ENCODE results near the gene CDH13.

Gene CDH13

DNA sequence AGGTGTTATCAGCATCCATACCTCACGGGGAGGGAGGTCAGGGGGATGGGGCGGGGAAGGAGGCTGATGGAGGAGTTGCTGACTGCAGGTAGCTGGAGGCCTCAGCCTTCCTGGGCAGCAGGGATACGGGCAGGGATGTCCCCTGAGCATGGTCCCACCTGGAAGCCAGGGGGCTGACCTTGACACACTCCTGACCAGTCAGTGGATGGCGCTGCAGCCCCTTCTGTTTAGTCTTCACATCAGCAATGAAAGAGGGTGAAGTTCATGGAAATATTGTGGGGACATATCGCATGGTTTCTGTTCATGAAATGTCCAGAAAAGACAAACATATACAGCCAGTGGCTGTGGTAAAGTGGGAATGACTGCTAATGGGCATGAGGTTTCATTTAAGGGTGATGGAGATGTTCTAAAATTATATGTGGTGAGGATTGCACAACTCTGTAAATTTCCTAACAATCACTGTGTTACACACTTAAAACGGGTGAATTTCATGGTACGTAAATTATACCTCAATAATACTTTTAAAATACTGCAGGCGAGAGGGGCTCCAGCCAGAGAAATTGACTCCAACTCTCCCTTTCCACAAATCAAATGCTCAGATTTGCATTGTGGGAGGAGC, 489.6 kb downstream of the CDH13 start:
- no peak overlapping the region for H3K4me3 ChIP-seq (ENCODE audit: low read depth, low read length)
- DNase-seq (ENCODE audit: low read depth) = no peak
- TF ChIP-seq, protein P1, sequence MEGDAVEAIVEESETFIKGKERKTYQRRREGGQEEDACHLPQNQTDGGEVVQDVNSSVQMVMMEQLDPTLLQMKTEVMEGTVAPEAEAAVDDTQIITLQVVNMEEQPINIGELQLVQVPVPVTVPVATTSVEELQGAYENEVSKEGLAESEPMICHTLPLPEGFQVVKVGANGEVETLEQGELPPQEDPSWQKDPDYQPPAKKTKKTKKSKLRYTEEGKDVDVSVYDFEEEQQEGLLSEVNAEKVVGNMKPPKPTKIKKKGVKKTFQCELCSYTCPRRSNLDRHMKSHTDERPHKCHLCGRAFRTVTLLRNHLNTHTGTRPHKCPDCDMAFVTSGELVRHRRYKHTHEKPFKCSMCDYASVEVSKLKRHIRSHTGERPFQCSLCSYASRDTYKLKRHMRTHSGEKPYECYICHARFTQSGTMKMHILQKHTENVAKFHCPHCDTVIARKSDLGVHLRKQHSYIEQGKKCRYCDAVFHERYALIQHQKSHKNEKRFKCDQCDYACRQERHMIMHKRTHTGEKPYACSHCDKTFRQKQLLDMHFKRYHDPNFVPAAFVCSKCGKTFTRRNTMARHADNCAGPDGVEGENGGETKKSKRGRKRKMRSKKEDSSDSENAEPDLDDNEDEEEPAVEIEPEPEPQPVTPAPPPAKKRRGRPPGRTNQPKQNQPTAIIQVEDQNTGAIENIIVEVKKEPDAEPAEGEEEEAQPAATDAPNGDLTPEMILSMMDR (IDR thresholded peaks at IDR 0.05; ENCODE audit: control insufficient read depth, extremely low read depth, insufficient read depth) = no peak

DNA sequence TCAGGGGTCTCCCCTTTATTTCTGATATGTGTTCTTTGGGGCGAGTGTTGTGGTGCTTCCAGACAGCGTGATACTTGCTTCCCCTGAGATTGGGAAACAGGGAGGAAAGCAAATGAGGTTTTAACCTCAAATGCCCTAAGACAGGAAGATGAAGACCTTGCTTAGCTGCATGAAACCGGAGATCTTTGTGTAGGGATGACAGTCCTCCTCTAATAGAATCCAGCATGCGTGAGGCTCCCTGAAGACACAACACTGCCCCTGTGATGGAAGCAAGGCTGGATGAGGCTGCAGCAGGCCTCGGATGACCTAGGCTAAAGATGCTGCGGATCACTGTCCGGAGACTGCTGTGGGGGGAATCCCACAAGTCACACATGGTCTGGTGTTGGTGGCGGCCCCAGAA, 491.0 kb downstream of the CDH13 start:
- H3K4me3 ChIP-seq (ENCODE audit: low read depth, low read length) = no peak overlapping the region
- TF ChIP-seq, protein P1 (IDR thresholded peaks at IDR 0.05; ENCODE audit: control insufficient read depth, extremely low read depth, insufficient read depth) = no peak
- no peak for DNase-seq (ENCODE audit: low read depth)

DNA sequence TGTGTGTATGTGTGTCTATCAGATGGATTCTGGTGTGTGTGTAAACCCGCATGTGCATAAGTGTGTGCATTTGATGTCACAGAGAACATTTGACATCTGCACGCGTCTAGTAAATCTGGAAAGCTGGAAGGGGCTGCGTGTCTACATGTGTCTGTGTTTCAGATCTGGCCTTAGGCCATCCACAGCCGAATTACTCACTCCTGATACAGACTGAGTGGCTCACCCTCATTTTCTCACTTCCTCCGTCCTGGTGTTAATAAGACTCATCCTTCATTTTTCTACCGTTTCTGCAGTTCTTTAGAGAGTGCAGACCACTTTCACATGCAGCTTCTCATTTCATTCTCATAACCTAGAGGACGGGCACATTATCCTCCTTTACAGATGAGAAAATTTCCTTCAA, 491.6 kb downstream of the CDH13 start:
- TF ChIP-seq, protein P1 (IDR thresholded peaks at IDR 0.05; ENCODE audit: control insufficient read depth, extremely low read depth, insufficient read depth) = no peak
- H3K4me3 ChIP-seq (ENCODE audit: low read depth, low read length) = no peak overlapping the region
- no peak for DNase-seq (ENCODE audit: low read depth)

DNA sequence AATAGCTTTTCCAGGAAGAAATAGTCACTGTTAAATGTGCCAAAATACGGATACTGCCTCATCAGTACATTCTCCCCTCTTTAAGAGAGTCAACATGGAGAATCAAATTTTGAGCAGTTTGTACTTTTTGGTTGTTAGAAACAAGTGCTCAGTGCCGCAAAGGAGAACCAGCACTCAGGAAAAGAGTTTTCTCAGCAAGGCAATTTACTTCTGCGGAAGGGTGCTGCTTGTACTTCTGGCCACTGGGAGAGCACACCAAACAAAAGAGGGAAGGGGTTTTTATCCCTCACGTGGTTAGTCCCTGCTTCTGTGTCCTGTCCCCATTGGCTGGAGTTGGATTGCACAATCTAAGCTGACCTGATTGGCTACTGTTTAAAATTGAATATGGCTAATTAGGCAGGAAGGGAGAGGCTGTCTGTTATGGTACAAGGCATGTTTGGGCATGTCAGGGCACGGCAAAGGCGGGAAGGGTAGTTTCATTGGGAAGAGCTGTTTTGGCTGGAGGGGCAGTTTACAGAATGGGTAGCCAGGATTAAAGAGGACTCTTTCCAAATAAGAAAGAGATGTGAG, 499.3 kb downstream of the CDH13 start:
- no peak for DNase-seq (ENCODE audit: low read depth)
- no peak overlapping the region for H3K4me3 ChIP-seq (ENCODE audit: low read depth, low read length)
- TF ChIP-seq, protein P1 (IDR thresholded peaks at IDR 0.05; ENCODE audit: control insufficient read depth, extremely low read depth, insufficient read depth) = no peak

DNA sequence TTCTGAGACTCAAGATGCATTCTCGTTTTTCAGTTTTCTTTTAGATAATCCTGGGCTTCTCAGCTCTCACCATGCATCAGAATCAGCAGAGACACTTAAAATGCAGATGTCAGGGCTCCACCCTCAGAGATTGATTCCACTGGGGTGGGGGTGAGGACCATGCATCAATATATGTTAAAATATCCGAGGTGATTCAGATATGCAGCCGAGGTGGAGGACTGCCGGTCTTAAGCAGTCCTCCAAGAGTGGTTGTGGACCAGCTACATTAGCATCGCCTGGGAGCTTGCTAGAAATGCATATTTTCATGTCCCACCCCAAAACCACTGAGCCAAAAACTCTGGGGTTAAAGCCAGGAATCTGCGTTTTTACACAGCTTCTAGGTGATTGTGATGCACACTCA, 501.3 kb downstream of the CDH13 start:
- no peak overlapping the region for H3K4me3 ChIP-seq (ENCODE audit: low read depth, low read length)
- DNase-seq (ENCODE audit: low read depth) = no peak
- TF ChIP-seq, protein P1 (IDR thresholded peaks at IDR 0.05; ENCODE audit: control insufficient read depth, extremely low read depth, insufficient read depth) = no peak

DNA sequence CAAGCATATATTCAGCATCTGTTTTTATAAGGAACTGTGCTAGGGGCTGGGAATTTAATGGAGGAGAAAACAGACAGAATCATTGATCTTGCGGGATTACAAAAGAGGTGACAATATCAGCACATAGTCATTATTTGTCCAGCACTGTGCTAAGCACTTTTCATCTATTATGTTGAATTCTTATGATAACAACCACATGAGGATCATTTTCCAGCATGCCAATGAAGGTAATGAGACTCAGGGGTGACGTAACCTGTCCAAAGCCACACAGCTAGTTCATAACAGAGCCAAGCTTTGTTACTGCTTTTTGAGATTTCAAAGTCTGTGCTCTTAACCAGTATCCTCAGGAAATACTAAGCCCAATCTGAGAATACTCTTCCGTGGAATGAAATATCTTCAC, 503.3 kb downstream of the CDH13 start:
- no peak for DNase-seq (ENCODE audit: low read depth)
- no peak overlapping the region for H3K4me3 ChIP-seq (ENCODE audit: low read depth, low read length)
- TF ChIP-seq, protein P1 (IDR thresholded peaks at IDR 0.05; ENCODE audit: control insufficient read depth, extremely low read depth, insufficient read depth) = no peak

DNA sequence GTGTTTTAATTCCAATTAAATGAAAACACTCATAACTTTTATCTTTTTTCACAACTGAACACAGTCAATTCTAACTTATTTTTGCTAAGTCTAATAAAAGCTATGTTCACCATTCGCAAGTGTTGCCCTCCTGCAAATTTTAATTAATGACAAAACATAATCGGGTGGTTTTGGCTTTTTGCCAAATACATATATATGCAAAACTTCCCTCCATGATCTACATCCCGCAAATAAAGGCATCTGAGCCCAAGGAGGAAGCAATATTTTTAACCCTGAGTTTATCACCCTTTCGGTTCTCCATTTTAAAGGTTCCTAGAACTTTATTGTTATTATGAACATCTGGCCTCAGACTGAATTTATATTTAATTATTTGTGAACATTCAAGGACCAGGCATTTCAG, 507.9 kb downstream of the CDH13 start:
- DNase-seq (ENCODE audit: low read depth) = no peak
- TF ChIP-seq, protein P1 (IDR thresholded peaks at IDR 0.05; ENCODE audit: control insufficient read depth, extremely low read depth, insufficient read depth) = no peak
- no peak overlapping the region for H3K4me3 ChIP-seq (ENCODE audit: low read depth, low read length)

Measured in LNCaP clone FGC (cell line).